K562 (cell line): ENCODE measurements around the gene MRM3. TPM values are rescaled to one million over a fixed set of nuclear protein-coding genes. Genes with fewer than 3 reads are reported as not detected.
"Not testable (repeated sequence)": the region's sequence is repeated elsewhere in the genome, so short reads cannot be mapped to it uniquely, and the experiment has no call there.

Source experiments
- ATAC-seq: fragments of 200-7000 bp; cut with Tn5 transposase; 3 replicates; pipeline ENCODE4 v1.9.1; 2020; ENCODE audit warnings: moderate library complexity
- BruUV-seq: library from RNA; stranded (reverse); fragments of 400-500 nt; replicated peaks from 2 replicates; lab custom pipeline; 2021; lab: Mats Ljungman, UMichigan
- CTCF ChIA-PET: fragments of 300-600 bp; formaldehyde crosslinking; extraction: SDS; loops from one replicate; lab custom pipeline; 2021; ENCODE audit warnings: low intra/inter-chr PET ratio; lab: Yijun Ruan, JAX
- POLR2A ChIA-PET: fragments of 300-600, 350-650 bp; sonication (Branson Sonifier 250); formaldehyde crosslinking; extraction: SDS; loops from one replicate; lab custom pipeline; 2021; ENCODE audit warnings: antibody characterized with exemption, inconsistent platforms; lab: Yijun Ruan, JAX
- DNase-seq, 4 experiments: peaks; one replicate each; pipeline versions ENCODE4 v3.0.0 to v3.0.0-alpha.2; 2011 to 2018; ENCODE audit warnings: low spot score in 3 of 4, mixed read lengths in 3 of 4; ENCODE audit errors: extremely low read depth in 1 of 4
- FAIRE-seq: peaks from 2 replicates; lab custom pipeline; 2011; peaks lifted over from hg19 to GRCh38; lab: Jason Lieb, UNC
- H2AFZ ChIP-seq: 2 replicates; pipeline ENCODE4 v1.6.0; 2011; ENCODE audit warnings: low read depth, low read length, control low read depth, inconsistent platforms
- H3K27ac ChIP-seq: fragments of 200-600 bp; 3 replicates; pipeline ENCODE4 v1.8.0; 2011; ENCODE audit warnings: low read depth, mild to moderate bottlenecking, control low read depth, inconsistent platforms, low read length, moderate library complexity, mixed read lengths; ENCODE audit errors: extremely low read depth
- H3K27me3 ChIP-seq, 2 experiments: fragments of 300-600 bp in 1 of 2; 2 replicates in 1 of 2; 3 replicates in 1 of 2; pipeline versions ENCODE4 v1.6.0 to v1.8.0; 2011; ENCODE audit warnings: inconsistent platforms in 2 of 2, low read length in 2 of 2, mild to moderate bottlenecking in 1 of 2, mixed read lengths in 1 of 2, moderate library complexity in 1 of 2; ENCODE audit not compliant: control insufficient read depth in 2 of 2, insufficient read depth in 2 of 2
- H3K36me3 ChIP-seq: fragments of 300-600 bp; 3 replicates; pipeline ENCODE4 v1.8.0; 2011; ENCODE audit warnings: mild to moderate bottlenecking, low read length, inconsistent platforms; ENCODE audit not compliant: control insufficient read depth, insufficient read depth
- H3K4me1 ChIP-seq, 2 experiments: fragments of 200-600 bp in 1 of 2; replicated peaks in 1 of 2; 2 replicates in 1 of 2; 3 replicates in 1 of 2; pipeline versions ENCODE4 v1.5.1 to v1.8.0; 2011; ENCODE audit warnings: inconsistent platforms in 2 of 2, low read length in 2 of 2, mild to moderate bottlenecking in 1 of 2, mixed read lengths in 1 of 2, moderate library complexity in 1 of 2; ENCODE audit not compliant: control insufficient read depth in 2 of 2, insufficient read depth in 2 of 2
- H3K4me2 ChIP-seq: 2 replicates; pipeline ENCODE4 v1.6.1; 2011; ENCODE audit warnings: low read length, control low read depth, inconsistent platforms, mixed read lengths; ENCODE audit not compliant: insufficient read depth
- H3K4me3 ChIP-seq: fragments of 200-600 bp; sonication (generic), shearing (Covaris generic); 2 replicates; pipeline ENCODE4 v1.5.1; 2016; ENCODE audit warnings: control low read depth, inconsistent platforms
- H3K79me2 ChIP-seq: fragments of 200-600 bp; 3 replicates; pipeline ENCODE4 v1.8.0; 2011; ENCODE audit warnings: low read length, inconsistent platforms; ENCODE audit not compliant: control insufficient read depth, insufficient read depth
- H3K9ac ChIP-seq, 2 experiments: 2 replicates each; pipeline versions ENCODE4 v1.6.0 to v1.6.1; 2011; ENCODE audit warnings: low read depth in 2 of 2, low read length in 2 of 2, control low read depth in 1 of 2, inconsistent platforms in 1 of 2, mild to moderate bottlenecking in 1 of 2, mixed read lengths in 1 of 2; ENCODE audit not compliant: insufficient read depth in 1 of 2
- H3K9me1 ChIP-seq: one replicate; pipeline ENCODE4 v1.6.0; 2011; ENCODE audit warnings: inconsistent platforms, mild to moderate bottlenecking, low read length, moderate library complexity; ENCODE audit not compliant: control insufficient read depth, insufficient read depth
- H3K9me3 ChIP-seq: replicated peaks from 2 replicates; pipeline ENCODE4 v1.5.1; 2011; ENCODE audit warnings: low read depth, low read length, inconsistent platforms; ENCODE audit not compliant: control insufficient read depth, insufficient read depth
- H4K20me1 ChIP-seq: replicated peaks from 2 replicates; pipeline ENCODE4 v1.6.1; 2011; ENCODE audit warnings: low read length, inconsistent platforms, mixed read lengths; ENCODE audit not compliant: control insufficient read depth, insufficient read depth
- FOXK1 ChIP-seq: sonication (generic); formaldehyde crosslinking; IDR thresholded peaks from 2 replicates; pipeline ENCODE4 v1.8.0; 2022; ENCODE audit warnings: missing genetic modification reagents, mild to moderate bottlenecking, borderline replicate concordance
- KAT2B ChIP-seq: IDR thresholded peaks from one replicate; pipeline ENCODE4 v1.6.1; 2012; ENCODE audit warnings: low read depth, mild to moderate bottlenecking, control low read depth, inconsistent platforms, low read length, moderate library complexity
- KLF1 ChIP-seq: fragments of 450-650 bp; IDR thresholded peaks from 2 replicates; pipeline ENCODE4 v1.6.1; 2016; ENCODE audit warnings: missing genetic modification characterization, missing compliant biosample characterization
- POLR2G ChIP-seq: fragments of 200-400 bp; formaldehyde crosslinking; IDR thresholded peaks from 2 replicates; pipeline ENCODE4 v1.6.1; 2017; ENCODE audit warnings: low read depth, mild to moderate bottlenecking, antibody characterized with exemption, low read length, moderate library complexity
- RBFOX2 ChIP-seq: fragments of 200-400 bp; formaldehyde crosslinking; IDR thresholded peaks from 2 replicates; pipeline ENCODE4 v1.6.1; 2017; ENCODE audit warnings: low read depth, mild to moderate bottlenecking, low read length, moderate library complexity
- ZNF263 ChIP-seq: sonication (generic); formaldehyde crosslinking; IDR thresholded peaks from 2 replicates; pipeline ENCODE4 v1.8.0; 2022; ENCODE audit warnings: mild to moderate bottlenecking, missing genetic modification reagents, borderline replicate concordance
- WGBS: fragments of 100-300 bp; shearing (Covaris generic); methylation state at CpG from one replicate; pipeline ENCODE4 v1.1.6; 2016; ENCODE audit warnings: low coverage, mixed read lengths; ENCODE audit not compliant: insufficient coverage; ENCODE audit errors: missing lambda C conversion rate; 5-methylcytosine and 5-hydroxymethylcytosine counted together
- in situ Hi-C: fragments of 300-500 bp; cut with MboI; formaldehyde crosslinking; loops from 4 replicates; pipeline ENCODE4 v1.15.0; 2018; ENCODE audit warnings: inconsistent platforms, mixed read lengths
- intact Hi-C: fragments of 100-400 bp; cut with micrococcal nuclease; formaldehyde crosslinking; loops from 2 replicates; pipeline ENCODE4 v1.14.2; 2022
- polyA plus RNA-seq, 8 experiments: library from polyadenylated mRNA; depleted of rRNA in 4 of 8; stranded (reverse) in 5 of 8; unstranded in 3 of 8; fragments of >200 nt; fragmentation: Nextera tagmentation in 2 of 8; fragmentation: Illumina TruSeq in 1 of 8; extraction: Ambion mirVana in 2 of 8; extraction: Trizol in 1 of 8; gene quantifications; 2 replicates each; pipeline versions ENCODE4 v1.2.1 to v1.2.3, GENCODE V29; 2011 to 2014; ENCODE audit warnings: inconsistent platforms in 1 of 8, missing spikeins in 1 of 8
- total RNA-seq, 7 experiments: library from RNA; depleted of rRNA in 6 of 7; stranded (reverse); fragments of >200 nt in 6 of 7; fragmentation: Illumina TruSeq in 2 of 7; extraction: Trizol in 2 of 7; gene quantifications; 2 replicates each; pipeline versions ENCODE4 v1.2.1 to v1.2.3, GENCODE V29; 2011 to 2021; ENCODE audit warnings: low replicate concordance in 1 of 7

The MRM3 gene
- total and polyA plus RNA-seq, 9 of the 15 experiments (the other 6 are each of a cell fraction or from before 2014, with no cell fraction given), result 2.4 to 24.8 (median 18.3) TPM

GRCh38 chr17:746783-747629 is 35.1 kb upstream of the MRM3 start:
- no peak for DNase-seq
- FAIRE-seq, result no peak
- Histone ChIP-seq H3K4me3 (no peak overlapping the region), H3K4me2 (no peak overlapping the region), H3K9me3 (no peaks in the 10 kb centered on the region), H2AFZ (no peak overlapping the region), H3K9ac (no peak overlapping the region), H3K27me3 (no peaks in the 10 kb centered on the region), H3K27ac (no peak overlapping the region), H4K20me1 (peaks cover 23% of the 10 kb centered on the region), H3K9me1 (no peaks in the 10 kb centered on the region), H3K36me3 (peaks cover 77% of the 10 kb centered on the region), H3K4me1 (peaks cover 4% of the 10 kb centered on the region in 2 experiments; a peak in 2 of 5 replicates), H3K79me2 (peaks cover 64% of the 10 kb centered on the region)
- ChIA-PET CTCF (no interaction called here), POLR2A (interaction anchor here (0.6 to 1.0 kb wide), 3 partner anchors 12 to 1519 kb away, joined by 3 to 5 read pairs (median 4); partner anchors contain the start of gene VPS53)
- in situ Hi-C loops, result no loop called here
- intact Hi-C loops, result no loop called here
- no TSS peak for BruUV-seq
- TF ChIP-seq RBFOX2 (peak; percentile 40; the same call in 1 of the 2 replicates), FOXK1 (CRISPR knock-in tag) (no peak), KAT2B (no peak), POLR2G (0 out of 2 replicates have a peak, but pooled peaks have one; percentile 26), ZNF263 (no peak), KLF1 (no peak)
- ATAC-seq, result no peak
- WGBS, result 92% methylated on average over 12 of the region's 38 CpGs

GRCh38 chr17:748604-749003 is 33.5 kb upstream of the MRM3 start:
- H3K27me3 ChIP-seq, H3K27ac ChIP-seq, H3K4me2 ChIP-seq, ATAC-seq, DNase-seq, in situ Hi-C loops, BruUV-seq, CTCF ChIA-PET, FAIRE-seq, H3K4me3 ChIP-seq, H3K9ac ChIP-seq, H2AFZ ChIP-seq, H3K9me3 ChIP-seq, intact Hi-C loops, H3K9me1 ChIP-seq: not testable (repeated sequence)
- WGBS, result 100% methylated on average over 1 of the region's 4 CpGs
- Histone ChIP-seq H3K4me1 (peaks cover 10 to 16% of the 10 kb centered on the region in 2 experiments; a peak in 3 of 5 replicates), H4K20me1 (peaks cover 23% of the 10 kb centered on the region), H3K36me3 (peaks cover 61% of the 10 kb centered on the region), H3K79me2 (peaks cover 64% of the 10 kb centered on the region)
- POLR2A ChIA-PET, result interaction anchor here (0.7 kb wide), 1 partner anchor 10 kb away, joined by 3 read pairs; no protein-coding TSS in a partner anchor
